T-helper 2 cell treated with Interferon-gamma antibody and Interleukin-4, amounts not matched to agents 100 ng/mL and 5 ng/mL, for 36 hours (primary cell): ENCODE results near the gene MYO15B. TPM values are rescaled to one million over a fixed set of nuclear protein-coding genes. Genes with fewer than 3 reads are reported as not detected.
"Not testable (repeated sequence)": the region's sequence is repeated elsewhere in the genome, so short reads cannot be mapped to it uniquely, and the experiment has no call there.

Source experiments
- intact Hi-C: fragments of 100-400 bp; cut with micrococcal nuclease; formaldehyde crosslinking; loops from one replicate; pipeline ENCODE4 v1.15.1; 2023
- total RNA-seq: library from RNA; stranded (reverse); gene quantifications from 2 replicates; pipeline ENCODE4 v1.2.3, GENCODE V29; 2022

Gene MYO15B
- total RNA-seq, 1 donor from 2014 or later: 53.8 TPM

DNA sequence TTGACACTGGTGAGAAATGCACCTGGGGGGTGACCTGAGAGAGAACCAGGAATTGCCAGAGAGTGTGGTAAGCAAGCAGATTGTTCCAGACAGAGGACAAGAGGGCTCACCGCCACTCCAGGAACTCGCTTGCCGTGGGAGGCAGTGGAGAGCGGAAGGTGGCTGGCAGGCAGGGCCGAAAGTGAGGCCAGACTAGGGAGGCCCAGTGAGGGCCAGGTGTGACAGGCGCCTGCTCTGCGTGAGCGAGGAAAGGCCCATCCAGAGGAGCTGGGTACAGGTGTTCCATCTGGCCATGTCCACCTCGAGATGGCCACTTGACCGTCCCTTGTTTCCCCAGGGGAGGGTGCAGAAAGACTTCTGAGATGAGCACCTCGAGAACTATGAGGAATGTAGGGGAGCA, 11.9 kb upstream of the MYO15B start:
- intact Hi-C loops: no loop called here

DNA sequence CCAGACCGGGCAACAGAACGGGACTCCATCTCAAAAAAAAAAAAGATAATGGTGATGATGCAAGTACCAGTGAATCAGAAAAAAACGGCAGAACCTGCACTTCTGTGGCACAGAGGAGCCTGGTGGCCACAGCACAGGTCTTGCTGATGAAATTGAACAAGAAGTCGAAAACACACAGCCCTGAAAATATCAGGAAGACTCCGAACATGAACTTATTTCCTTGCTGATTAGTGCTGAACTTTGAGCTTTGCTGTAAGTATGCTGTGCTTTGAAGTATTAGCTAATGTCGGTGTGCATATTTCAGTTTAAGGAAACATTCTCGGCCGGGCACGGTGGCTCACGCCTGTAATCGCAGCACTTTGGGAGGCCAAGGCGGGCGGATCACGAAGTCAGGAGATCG, 10.9 kb upstream of the MYO15B start:
- intact Hi-C loops: no loop called here

DNA sequence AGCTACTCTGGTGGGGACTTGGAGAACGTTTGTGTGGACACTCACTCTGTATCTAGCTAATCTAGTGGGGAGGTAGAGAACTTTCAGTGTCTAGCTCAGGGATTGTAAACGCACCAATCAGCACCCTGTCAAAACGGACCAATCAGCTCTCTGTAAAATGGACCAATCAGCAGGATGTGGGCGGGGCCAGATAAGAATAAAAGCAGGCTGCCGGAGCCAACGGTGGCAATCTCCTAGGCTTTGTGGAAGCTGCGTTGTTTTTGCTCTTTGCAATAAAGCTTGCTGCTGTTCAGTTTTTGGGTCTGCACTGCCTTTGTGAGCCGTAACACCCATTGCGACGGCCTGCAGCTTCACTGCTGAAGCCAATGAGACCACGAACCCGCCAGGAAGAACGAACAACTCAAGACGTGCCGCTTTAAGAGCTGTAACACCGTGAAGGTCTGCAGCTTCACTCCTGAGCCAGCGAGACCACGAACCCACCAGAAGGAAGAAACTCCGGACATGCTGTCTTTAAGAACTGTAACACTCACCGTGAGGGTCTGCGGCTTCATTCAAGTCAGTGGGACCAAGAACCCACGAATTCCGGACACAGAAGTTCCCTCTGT, 6.4 kb upstream of the MYO15B start:
- intact Hi-C loops: loop anchor here (10.0 kb wide), 1 partner anchor 316 kb away; the partner anchor contains the start of genes GGA3 and MRPS7

DNA sequence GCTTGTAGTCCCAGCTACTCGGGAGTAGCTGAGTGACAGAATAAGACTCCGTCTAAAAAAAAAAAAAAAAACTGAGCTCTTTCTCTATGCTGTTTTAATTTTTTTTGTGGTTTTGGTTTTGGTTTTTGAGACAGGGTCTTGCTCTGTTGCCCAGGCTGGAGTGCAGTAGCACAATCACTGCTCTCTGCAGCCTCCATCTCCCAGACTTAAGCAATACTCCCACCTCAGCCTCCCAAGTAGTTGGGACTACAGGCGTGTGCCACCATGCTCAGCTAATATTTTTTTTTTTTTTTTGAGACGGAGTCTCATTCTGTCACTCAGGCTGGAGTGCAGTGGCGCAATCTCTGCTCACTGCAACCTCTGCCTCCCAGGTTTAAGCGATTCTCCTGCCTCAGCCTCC, 4.4 kb upstream of the MYO15B start:
- intact Hi-C loops: loop anchor here (10.0 kb wide), 1 partner anchor 318 kb away; the partner anchor contains the start of genes GGA3 and MRPS7

DNA sequence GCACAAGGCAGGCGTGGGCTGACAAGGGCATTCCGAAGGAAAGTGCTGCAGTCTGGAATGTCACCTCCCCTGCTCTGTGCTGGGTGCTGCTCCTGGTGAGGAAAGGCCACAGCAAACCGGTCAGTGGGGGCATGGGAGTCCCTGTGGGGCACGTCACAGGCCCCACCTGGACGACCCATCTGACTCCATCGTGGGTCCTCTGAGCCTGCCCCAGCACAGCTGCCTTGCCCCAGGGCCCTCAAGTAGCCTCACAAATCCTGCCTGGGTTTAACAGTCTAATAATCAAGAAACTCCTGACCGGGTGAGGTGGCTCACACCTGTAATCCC, 2.8 kb upstream of the MYO15B start:
- intact Hi-C loops: loop anchor here (10.0 kb wide), 1 partner anchor 320 kb away; the partner anchor contains the start of genes GGA3 and MRPS7

DNA sequence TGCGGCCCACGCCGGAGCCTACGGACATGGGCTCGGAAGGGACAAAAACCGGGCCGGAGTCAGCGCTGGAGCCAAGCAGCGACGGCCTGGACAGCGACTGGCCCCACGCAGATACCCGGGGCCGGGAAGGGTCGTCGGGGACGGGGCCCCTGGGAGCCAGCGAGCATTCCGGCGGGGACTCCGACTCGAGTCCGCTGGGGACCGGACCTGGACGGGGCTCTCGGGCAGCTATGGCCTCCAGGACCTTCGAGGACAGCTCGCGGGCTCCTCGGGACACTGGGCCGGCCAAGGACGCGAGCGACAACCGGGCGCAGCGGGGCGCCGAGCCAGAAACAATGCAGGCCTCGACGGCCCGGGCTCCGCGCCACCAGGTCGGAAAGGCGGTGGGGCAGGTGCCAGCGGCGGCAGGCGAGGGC, 1.0 kb downstream of the MYO15B start:
- intact Hi-C loops: loop anchor here (1.0 to 10.0 kb wide), 3 partner anchors 72 to 324 kb away; partner anchors contain the start of genes GGA3, MRPS7 and TSEN54

DNA sequence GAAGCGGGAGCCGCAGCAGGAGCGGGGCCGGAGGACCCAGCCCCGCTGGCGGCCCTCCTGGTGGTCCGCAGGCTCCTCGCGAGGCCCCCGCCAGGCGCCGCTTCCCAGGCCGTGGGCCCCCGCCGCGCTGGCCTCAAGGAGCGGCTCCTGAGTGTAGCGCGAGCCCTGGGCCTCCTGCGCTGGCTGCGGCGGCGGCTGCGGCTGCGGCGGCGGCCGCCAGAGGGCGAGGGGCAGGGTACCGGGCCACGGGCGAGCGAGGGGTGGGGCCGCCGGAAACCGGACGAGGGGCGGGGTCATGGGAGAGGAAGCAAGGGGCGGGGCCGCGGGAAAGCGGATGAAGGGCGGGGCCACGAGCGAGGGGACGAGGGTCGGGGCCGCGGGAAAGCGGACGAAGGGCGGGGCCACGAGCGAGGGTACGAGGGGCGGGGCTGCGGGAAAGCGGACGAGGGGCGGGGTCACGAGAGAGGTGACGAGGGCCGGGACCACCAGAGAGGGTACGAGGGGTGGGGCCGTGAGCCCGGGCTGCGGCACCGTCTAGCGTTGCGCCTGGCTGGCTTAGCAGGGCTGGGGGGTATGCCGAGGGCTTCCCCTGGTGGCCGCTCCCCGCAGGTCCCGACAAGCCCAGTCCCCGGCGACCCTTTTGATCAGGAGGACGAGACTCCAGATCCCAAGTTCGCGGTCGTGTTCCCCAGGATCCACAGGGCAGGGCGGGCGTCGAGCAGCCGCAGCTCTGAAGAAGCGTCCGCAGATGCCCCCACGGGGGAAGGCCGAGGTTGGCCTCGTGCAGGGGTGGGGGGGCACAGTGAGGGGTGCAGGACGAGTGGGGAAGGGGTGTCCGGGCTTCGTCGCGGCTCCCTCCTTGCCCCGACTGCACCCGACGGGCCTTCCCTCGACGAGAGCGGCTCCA, 1.7 kb downstream of the MYO15B start:
- intact Hi-C loops: loop anchor here (1.0 to 10.0 kb wide), 3 partner anchors 73 to 324 kb away; partner anchors contain the start of genes GGA3, MRPS7 and TSEN54

DNA sequence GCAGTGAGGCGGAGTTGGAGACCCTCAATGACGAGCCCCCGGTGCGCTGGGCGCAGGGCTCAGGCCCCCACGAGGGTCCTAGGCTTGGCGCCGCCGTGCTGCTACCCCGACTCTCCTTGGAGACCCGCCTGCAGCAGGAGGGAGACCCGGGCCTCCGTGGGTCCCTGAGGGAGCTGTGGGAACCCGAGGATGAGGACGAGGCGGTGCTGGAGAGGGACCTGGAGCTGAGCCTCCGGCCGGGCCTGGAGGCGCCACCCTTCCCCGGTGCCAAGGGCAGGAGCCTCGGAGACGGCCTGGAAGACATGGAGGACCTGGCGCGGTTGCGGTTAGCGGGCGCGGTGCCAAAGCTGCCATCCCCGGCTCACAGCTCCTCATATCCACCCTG, 2.3 kb downstream of the MYO15B start:
- intact Hi-C loops: loop anchor here (1.0 to 10.0 kb wide), 3 partner anchors 74 to 325 kb away; partner anchors contain the start of genes GGA3, MRPS7 and TSEN54

DNA sequence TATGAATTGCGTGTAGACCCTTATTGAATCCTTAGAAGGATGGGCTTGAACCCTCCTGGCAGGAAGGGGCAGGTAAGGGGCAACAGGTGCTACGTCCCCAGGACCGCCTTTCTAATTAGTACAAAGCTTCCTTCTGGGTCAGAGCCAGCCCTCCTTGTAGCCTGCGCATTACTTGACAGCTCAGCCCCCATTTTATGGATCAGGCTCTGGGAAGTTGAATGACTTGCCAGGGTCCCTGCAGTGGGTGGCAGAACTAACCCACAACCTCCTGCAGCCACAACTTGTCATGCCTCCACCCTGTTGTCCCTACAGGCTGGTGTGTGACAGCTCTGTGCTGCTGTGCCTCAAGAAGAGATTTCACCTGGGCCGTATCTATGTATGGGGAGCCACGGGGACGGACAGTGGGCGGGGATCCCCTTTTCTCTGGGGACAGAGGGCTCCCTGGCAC, 2.7 kb downstream of the MYO15B start:
- intact Hi-C loops: no loop called here

DNA sequence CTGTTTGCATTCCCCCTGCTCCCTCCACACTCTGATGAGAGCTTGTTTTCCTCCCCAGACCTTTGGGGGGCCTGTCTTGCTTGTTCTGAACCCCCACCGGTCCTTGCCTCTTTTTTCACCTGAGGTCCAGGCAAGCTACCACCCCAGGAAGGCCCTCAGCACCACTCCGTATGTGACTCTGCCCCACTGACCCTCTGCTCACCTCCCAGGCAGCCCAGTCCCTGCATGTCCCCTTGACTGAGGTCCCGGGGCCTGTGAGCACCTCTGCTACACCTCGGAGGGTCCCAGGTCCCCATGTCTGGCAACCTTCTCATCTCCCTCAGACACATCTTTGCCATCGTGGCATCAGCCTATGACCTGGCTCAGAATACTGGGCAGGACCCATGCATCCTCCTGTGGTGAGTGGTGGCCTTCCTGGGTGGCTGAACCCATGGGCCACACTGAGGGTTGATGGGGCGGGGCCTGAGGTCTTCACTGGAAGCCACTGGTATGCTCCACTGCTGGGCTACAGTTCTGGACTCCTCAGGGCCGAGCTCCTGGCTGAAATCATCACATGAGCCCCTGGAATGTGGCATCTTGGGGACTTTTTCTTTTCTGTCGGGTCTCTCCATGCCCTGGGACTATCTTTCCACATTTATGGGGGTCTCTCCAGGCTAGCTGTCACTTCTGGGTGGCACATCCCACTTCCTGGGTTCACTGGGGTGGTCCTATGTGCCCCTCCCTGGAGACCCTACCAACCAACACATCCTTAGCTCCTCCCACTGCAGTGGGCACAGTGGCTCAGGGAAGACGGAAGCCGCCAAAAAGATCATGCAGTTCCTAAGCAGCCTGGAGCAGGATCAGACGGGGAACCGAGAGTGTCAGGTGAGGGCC, 3.5 kb downstream of the MYO15B start:
- intact Hi-C loops: no loop called here

DNA sequence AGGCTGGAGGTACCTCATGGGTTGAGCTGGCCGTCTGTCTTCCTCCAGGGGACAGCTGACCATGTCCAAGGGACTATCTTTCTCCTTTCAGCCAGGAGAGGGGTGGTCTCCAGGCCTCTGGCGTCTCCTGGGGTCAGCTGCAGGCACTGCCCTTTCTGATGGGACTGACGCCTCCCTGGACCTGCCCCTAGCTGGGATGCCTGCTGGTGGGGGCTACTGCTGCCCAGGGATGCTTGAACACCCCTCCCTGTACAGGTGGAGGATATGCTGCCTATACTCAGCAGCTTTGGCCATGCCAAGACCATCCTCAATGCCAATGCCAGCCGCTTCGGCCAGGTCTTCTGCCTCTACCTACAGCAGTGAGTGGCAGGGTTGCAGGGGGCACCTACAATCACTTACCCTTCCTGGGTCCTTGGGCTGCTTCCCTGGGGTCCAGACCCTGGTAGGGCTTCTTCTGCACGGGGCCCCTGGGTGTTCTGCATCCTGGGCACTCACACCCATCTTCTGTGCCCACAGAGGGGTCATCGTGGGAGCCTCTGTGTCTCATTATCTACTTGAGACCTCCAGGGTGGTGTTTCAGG, 4.2 kb downstream of the MYO15B start:
- intact Hi-C loops: no loop called here

DNA sequence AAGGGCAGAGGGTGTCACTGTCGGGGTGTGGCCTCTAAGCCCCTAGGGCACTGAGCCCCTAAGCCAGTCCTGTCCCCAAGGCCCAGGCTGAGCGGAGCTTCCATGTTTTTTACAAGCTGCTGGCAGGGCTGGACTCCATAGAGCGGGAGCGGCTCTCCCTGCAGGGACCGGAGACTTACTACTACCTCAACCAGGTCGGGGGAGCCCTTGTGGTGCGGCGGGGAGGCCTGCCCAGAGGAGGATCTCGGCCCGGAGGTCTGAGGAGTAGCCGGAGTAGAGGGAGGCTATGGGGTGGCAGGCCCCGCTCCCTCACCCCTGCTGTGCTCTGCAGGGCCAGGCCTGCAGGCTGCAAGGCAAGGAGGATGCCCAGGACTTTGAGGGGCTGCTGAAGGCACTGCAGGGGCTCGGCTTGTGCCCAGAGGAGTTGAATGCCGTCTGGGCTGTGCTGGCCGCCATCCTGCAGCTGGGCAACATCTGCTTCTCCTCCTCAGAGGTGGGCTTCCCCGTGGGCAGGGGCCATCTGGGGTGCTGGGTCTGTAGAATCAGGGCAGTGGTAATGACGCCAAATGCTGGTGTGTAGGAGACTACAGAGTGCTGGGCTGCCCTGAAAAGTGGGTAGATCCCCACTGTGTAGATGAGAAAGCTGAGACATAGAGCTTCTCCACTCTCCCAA, 4.9 kb downstream of the MYO15B start:
- intact Hi-C loops: no loop called here

DNA sequence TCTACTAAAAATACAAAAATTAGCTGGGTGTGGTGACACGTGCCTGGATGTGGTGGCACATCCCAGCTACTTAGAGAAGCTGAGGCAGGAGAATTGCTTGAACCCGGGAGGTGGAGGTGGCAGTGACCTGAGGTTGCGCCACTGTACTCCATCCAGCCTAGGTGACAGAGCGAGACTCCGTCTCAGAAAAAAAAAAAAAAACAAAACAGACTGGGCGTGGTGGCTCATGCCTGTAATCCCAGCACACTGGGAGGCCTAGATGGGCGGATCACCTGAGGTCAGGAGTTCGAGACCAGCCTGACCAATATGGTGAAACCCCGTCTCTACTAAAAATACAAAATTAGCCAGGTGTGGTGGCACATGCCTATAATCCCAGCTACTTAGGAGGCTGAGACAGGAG, 5.8 kb downstream of the MYO15B start:
- intact Hi-C loops: not testable (repeated sequence)

DNA sequence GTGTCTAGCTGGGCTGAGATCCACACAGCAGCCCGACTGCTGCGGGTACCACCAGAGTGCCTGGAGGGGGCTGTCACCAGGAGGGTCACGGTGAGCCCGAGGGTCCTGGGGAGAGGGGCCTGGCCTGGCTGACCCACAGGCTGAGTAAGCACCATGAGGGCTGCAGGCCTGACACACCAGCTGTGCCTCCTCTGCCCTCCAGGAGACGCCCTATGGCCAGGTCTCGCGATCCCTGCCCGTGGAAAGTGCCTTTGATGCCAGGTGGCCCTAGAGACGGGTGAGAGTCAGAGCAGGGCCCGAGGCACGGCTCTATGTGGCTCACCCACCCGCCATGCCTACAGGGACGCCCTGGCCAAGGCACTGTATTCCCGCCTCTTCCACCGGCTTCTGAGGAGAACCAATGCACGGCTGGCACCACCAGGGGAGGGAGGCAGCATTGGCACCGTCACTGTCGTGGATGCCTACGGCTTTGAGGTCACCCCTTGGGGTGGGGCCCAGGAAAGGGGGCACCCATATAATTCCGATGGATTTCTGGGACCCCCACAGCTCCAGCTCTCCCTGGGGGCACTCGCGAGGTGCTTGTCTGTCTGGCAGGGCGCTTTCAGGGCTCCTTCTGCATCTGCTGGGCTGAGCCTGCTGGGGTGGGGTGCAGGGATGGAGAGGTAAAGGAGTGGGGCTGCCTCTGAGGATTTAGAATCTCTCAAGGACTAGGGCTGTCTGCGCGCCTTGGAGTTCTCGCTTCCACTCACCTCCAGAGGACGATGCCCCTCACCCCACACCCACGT, 7.1 kb downstream of the MYO15B start:
- intact Hi-C loops: no loop called here

DNA sequence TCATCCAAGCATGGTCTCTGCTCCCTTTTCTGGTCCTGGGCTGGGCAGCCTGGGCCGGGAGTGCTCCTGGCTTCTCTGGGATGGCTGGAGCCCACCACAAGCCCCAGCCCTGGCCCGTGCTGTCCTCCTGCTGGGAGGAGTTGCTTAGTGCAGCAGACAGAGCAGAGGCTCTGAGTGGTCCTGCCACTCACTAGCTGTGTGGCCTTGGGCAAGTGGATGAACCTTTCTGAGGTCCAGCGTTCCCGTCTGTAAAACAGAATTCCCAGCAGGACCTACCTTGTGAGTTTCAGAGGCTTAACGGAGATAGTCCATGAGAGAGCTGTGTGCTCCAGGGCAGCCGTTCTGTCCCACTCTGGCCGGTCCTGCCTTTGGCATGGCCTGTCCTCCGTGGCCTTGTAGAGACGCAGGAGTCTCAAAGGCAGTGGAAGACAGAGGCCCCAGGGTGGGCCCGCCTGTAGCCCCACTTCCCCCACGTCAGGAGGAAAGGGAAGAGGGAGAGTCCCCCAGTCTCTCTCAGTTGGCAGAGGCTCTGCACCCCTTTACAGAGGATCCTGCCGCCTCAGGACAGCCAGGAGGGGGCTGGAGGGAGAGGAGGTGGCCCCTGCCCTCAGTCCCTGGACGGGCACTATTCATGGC, 7.8 kb downstream of the MYO15B start:
- intact Hi-C loops: no loop called here

DNA sequence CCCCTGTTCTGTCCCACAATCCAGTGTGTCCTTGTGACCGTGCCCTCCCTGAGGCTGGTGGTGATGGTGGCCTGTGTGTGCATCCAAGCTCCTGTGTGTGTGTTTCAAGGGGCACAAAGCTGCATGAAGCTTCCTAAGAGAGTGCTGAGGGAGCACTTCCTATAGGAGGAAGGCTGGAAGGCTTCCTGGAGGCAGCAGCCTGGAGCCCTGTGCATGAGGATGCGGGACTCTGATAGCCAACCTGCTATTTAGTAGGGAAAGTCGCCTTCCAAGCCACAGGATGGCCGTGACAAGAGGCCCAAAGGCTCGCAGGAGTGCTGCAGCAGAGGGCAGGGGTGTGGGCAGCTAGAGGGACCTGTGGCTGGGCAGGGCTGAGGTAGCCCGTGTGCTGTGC, 8.3 kb downstream of the MYO15B start:
- intact Hi-C loops: no loop called here

DNA sequence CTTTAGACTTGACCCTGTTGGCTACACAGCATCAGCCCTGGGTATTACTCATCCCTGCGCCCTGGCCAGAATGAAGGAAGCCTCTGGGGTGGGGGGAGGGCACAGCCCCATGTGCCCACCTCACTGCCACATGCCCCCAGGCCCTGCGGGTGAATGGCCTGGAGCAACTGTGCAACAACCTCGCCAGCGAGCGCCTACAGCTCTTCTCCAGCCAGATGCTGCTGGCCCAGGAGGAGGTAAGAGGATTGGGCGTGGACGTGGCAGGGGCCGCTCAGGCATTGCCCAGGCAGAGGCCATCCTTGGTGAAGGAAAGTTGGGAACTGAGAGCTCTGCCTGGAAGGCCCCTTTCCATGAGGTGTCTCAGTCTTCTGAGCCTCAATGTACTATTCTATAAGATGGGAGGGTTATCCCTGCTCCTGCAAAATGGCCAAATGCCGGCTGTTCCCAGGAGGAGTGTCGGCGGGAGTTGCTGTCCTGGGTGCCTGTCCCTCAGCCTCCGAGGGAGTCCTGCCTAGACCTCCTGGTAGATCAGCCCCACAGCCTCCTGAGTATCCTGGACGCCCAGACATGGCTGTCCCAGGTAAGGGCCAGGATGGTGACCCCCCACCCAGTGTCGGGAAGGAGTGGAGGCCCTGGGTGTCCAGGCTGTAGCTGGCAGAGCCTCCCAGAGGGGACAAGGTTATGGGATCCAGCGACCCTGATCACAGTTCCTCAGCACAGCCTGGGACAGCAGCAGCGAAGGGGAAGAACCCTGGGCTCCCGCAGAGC, 8.9 kb downstream of the MYO15B start:
- intact Hi-C loops: no loop called here
